SKM-1 (cell line): ENCODE results near the gene KIRREL1.
A peak's percentile ranks its signal among the peaks of the same experiment; 100 is the strongest.

Source experiments
- DNase-seq: peaks from one replicate; lab custom pipeline; 2025; ENCODE audit not compliant: unreplicated experiment; lab: John Stamatoyannopoulos, UW

KIRREL1 gene

GRCh38 chr1:158102881-158103674 is 109.6 kb downstream of the KIRREL1 start:
- DNase-seq: no peak

DNA sequence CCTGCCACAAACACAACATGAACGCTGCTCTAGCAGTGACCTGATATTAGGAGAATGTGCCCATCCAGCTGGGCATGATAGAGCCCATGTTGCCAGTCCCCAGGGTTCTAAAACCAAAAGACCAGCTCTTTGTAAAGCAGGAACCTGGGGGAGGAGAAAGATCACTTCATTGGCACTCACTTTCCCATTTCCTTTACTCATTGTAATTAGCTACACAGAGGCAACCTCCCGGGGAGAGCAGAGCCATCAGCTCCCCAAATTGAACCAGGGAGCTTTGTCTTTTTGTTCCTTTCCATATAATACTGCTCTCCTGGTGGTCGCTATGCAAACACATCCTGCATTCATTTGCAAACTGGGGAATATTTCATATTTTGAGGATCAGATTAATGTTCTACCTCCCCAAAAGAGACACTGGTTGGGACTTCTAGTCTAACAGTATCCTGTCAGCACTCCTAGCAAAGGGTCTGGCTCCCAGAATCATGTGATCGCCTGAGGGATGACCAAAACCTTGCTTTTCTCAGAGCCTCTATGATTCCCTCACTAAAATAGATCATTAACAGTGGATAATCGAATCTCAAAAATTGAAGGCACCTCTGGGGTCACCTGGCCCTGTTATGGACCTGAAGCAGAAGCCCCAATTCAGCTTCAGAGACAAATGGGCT is 110.5 kb downstream of the KIRREL1 start:
- no peak for DNase-seq

- DNase-seq: no peak
Observed at GRCh38 chr1:158104891-158105290, 111.4 kb downstream of the KIRREL1 start.

GRCh38 chr1:158105352-158106095 is 112.1 kb downstream of the KIRREL1 start:
- DNase-seq: no peak

DNA sequence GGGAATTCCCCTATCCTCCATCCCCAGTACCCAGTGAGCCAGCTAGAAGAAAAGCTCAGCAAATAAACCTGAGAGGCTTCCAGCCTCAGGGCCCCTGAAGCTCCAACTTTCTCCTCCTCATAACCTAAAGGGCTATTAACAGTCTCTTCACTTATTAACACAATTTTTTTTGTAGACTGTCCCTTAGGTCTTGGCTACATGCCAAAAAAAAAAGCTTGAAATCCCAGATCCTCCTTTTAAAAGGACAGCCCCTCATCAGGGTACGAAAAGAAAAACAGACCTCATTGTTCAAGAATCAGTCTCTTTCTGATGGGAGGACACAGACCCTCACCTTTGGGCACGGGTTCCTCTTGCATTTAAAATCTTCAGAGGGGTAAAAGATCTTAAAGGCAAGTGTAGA is 114.5 kb downstream of the KIRREL1 start:
- no peak for DNase-seq

DNA sequence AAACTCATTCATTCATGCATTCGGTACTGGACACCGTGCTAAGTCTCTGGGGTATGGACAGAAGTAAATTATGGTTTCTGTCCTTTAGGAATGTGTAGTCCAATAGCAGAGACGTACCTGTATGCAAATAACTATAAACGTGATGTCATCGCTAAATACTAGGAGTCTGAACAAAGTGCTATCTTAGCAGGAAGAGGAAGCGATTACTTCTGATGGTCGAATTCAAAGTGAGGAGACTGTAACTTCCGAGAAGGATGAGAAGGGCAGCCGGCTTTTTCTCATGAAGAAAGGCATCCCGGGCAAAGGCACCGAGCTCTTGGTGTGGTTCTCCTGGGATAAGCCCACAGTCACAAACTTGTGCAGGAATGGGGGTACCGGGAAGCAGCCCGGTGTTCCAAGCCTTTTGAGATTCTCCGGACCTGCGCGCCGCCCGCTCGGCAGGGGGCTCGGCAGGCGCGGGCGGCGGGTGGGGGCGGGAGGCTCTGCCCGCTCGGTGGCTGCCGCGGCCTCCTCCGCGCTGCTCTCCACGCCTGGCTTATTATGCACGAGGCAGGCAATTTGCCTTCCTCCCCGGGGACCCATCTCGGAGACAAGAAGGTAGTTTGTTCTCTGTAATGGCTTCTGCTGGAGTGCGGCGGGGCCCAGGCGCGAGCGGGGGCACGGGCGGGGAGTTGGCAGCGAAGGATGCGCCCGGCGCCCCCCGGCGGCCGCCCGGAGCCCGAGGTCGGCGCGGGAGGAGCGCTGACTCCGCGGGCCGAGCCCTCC is 119.7 kb downstream of the KIRREL1 start:
- peak; percentile 49 for DNase-seq

- no peak for DNase-seq
Observed at GRCh38 chr1:158113759-158114127, 120.3 kb downstream of the KIRREL1 start.

GRCh38 chr1:158115126-158115525 is 121.7 kb downstream of the KIRREL1 start:
- DNase-seq: no peak

DNA sequence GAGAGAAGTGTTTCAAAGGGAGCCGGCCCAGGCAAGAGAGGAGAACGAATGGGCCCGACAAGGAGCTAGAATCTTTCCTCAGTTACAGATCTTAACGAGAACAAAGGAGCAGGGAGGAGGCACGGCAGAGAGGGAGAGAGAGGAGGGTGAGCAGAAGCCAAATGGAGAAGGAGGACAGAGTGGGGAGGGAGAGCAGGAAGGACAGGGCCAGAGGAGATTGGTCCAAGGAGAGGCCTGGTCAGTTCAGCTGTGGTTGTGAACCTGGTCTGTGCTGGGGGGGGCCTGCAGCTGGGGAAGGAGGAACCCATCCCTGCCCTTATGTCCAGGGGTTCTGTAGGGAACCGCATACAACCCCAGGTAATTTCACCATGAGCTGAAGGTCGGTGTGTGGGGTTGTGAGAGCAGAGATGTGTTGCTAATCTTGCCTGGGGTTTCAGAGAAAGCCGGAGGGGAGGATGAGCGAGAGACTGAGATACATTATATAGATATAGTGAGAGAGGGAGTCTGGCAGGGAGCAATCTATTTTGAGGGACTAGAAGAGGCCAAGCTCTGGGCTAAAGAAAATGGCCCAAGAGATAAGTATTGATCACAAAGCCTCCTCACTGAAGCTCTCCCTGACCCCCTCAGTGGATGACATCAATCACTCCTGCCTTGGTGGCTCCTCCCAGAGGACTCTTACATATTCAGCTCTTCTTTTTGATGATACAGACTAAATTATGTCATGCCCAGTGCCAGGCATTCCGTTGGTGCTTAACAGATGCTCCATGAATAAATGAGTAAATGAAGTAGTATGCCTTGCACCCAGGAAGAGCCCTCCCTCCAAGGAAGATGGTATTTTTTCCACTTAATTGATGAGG is 123.1 kb downstream of the KIRREL1 start:
- DNase-seq: no peak

- peak; percentile 59 for DNase-seq
Observed at GRCh38 chr1:158117854-158118704, 124.6 kb downstream of the KIRREL1 start.

DNA sequence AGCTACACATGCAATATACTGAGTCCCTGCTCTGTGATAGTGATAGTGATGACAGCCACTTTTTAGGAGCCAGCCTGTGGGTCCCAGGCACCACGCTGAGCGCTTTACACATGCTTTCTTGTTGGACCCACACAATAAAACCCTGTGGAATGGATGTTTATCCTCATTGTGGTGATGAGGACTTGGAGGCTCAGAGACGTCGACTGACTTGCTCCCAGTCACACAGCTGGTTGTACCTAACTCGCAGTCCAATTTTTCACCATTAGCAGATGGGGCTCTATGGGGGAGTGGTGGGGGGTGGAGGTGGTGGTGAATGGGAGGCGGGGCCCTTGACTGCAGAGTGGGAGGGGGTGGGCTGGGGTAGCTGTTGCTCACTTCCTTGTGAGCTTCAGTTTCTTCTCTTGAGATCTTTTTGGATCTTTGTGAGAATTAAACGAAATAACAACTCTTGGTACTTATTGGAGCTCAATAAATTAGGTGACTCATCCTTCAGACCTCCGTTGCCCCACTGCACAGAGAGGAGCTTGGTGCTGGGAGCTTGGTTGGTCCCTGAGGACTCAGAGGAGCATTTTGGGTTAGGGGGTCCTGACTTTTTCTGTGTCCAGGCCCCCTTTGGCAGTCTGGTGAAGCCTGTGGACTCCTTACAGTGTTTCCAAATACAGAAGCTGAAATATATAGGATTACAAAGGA is 125.4 kb downstream of the KIRREL1 start:
- no peak for DNase-seq

DNA sequence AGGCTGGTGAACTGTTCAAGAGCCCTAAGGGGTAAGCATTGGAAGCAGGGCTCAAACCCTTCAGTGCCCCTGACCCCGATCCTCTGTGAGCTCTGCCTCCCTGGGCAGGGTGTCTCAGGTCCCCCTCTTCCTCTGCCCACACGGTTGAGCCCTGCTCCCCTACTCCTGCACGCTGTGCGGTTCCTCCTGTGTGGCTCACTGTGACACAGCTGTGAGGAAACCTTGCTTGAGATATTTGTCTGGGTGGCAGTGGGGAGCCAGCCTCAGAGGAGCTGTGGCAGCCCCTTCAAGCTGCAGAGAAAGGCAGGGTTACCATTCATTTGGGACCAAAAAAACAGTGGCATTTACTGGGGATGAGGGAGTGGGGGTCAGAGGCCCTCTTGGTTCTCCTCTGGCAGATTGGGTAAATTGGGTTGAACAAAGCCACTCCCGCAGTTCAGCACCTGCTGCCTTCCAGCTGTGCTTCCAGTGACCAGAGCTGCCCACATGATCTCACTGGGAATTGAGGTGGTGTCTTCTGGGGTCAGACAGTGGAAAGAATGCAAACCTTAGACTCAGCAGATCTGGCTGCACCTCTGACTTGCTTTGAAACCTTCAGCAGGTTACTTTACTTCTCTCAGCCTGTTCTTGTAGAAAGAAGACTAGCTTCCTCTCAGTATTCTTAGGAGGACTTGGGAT is 126.7 kb downstream of the KIRREL1 start:
- no peak for DNase-seq

DNA sequence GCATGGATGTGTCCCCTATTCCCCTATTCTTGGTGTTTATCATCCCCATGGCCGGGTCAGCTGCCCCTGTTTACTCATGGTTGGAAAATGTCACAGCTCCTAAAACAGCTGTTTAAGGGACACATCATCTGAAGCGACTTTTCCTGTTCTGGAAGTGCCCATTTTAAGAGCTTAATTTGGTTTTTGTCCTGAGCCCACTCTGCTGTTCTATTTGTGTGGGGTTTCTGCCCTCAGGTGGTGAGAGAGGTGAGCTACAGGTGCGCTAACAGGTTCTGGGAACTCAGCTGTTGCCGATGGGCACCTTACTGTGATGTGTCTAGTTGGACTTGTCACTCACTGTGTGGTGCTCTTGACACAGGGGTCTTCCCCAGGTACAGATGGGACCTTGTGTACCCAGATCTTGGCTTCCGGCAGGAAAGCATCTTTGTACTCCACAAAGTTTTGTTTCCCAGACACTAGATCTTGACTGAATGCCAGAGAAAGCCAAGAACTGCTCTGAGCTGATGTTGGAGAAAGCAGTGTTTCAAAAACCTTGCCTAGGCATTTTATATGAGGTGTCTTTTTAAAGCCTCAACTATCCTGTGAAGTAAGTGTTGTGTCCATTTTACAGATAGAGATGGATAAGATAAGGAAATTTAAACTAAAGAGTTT is 128.3 kb downstream of the KIRREL1 start:
- DNase-seq: peak; percentile 17

- DNase-seq: no peak
Observed at GRCh38 chr1:158122833-158123388, 129.5 kb downstream of the KIRREL1 start.

DNA sequence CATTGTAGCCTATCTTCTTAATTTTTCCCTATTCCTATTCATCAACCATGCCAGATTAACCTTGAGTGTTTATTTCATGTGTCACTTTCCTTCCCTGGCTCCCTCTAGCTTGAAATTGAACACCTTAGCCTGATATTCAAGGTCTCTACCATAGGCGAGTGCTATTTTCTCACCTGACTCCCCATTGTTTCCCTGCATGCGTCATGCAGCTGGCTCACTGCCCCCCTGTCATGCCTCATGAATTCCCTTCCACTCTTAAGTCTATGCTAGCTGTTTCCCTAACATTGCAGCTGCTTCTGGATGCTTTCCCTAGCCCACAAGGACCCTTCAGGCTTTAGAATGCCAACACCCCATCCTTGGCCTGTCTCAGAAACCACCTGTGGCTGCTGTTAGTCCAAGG is 130.6 kb downstream of the KIRREL1 start:
- DNase-seq: no peak

DNA sequence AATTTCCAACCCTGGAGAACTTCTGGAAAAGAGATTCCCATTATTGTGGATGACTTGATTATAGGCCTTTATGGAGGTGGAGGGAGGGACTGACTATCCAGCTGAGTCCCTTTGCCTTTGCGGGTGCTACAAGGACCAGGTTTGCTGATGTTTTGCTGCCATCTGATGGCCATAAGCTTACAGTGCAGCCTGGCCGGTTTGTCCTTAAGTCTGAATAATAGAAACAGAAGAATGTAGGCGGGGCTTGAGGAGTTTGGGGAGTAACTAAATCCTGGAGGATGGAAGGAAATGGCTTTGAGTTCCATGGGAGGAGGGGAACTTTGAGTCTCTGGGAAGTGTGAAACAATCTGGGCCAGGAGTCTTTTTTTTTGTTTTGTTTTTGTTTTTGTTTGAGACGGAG is 131.6 kb downstream of the KIRREL1 start:
- DNase-seq: peak; percentile 87

DNA sequence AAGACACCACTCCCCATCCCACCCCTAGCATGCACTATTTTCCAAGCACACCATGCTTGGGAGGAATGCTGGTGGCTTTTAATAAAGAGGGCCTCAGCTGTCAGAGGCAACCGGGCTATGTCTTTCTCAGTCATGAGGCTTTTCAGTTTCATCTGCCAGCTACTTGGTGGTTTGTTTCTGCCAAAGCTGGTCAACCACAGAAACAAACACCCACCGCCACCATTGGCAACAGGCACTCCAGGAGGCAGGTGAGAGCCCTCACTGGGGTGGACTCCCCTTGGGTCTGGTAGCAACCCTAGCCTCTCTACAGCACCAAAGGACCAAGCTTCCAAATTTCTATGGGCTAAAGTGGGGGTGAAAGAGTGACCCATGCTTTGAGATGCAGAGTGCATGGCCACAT is 133.0 kb downstream of the KIRREL1 start:
- no peak for DNase-seq
